K562 (cell line): ENCODE results near the gene TTC33. TPM values are rescaled to one million over a fixed set of nuclear protein-coding genes. Genes with fewer than 3 reads are reported as not detected.

Experiments
- ATAC-seq: fragments of 200-7000 bp; cut with Tn5 transposase; 3 replicates; pipeline ENCODE4 v1.9.1; 2020; ENCODE audit warnings: moderate library complexity
- BruUV-seq: library from RNA; stranded (reverse); fragments of 400-500 nt; replicated peaks from 2 replicates; lab custom pipeline; 2021; lab: Mats Ljungman, UMichigan
- CTCF ChIA-PET: fragments of 300-600 bp; formaldehyde crosslinking; extraction: SDS; loops from one replicate; lab custom pipeline; 2021; ENCODE audit warnings: low intra/inter-chr PET ratio; lab: Yijun Ruan, JAX
- POLR2A ChIA-PET: fragments of 300-600, 350-650 bp; sonication (Branson Sonifier 250); formaldehyde crosslinking; extraction: SDS; loops from one replicate; lab custom pipeline; 2021; ENCODE audit warnings: antibody characterized with exemption, inconsistent platforms; lab: Yijun Ruan, JAX
- DNase-seq, 4 experiments: peaks; one replicate each; pipeline versions ENCODE4 v3.0.0 to v3.0.0-alpha.2; 2011 to 2018; ENCODE audit warnings: low spot score in 3 of 4, mixed read lengths in 3 of 4; ENCODE audit errors: extremely low read depth in 1 of 4
- FAIRE-seq: peaks from 2 replicates; lab custom pipeline; 2011; peaks lifted over from hg19 to GRCh38; lab: Jason Lieb, UNC
- H2AFZ ChIP-seq: 2 replicates; pipeline ENCODE4 v1.6.0; 2011; ENCODE audit warnings: low read depth, low read length, control low read depth, inconsistent platforms
- H3K27ac ChIP-seq: fragments of 200-600 bp; 3 replicates; pipeline ENCODE4 v1.8.0; 2011; ENCODE audit warnings: low read depth, mild to moderate bottlenecking, control low read depth, inconsistent platforms, low read length, moderate library complexity, mixed read lengths; ENCODE audit errors: extremely low read depth
- H3K27me3 ChIP-seq, 2 experiments: fragments of 300-600 bp in 1 of 2; 2 replicates in 1 of 2; 3 replicates in 1 of 2; pipeline versions ENCODE4 v1.6.0 to v1.8.0; 2011; ENCODE audit warnings: inconsistent platforms in 2 of 2, low read length in 2 of 2, mild to moderate bottlenecking in 1 of 2, mixed read lengths in 1 of 2, moderate library complexity in 1 of 2; ENCODE audit not compliant: control insufficient read depth in 2 of 2, insufficient read depth in 2 of 2
- H3K36me3 ChIP-seq: fragments of 300-600 bp; 3 replicates; pipeline ENCODE4 v1.8.0; 2011; ENCODE audit warnings: mild to moderate bottlenecking, low read length, inconsistent platforms; ENCODE audit not compliant: control insufficient read depth, insufficient read depth
- H3K4me1 ChIP-seq, 2 experiments: fragments of 200-600 bp in 1 of 2; replicated peaks in 1 of 2; 2 replicates in 1 of 2; 3 replicates in 1 of 2; pipeline versions ENCODE4 v1.5.1 to v1.8.0; 2011; ENCODE audit warnings: inconsistent platforms in 2 of 2, low read length in 2 of 2, mild to moderate bottlenecking in 1 of 2, mixed read lengths in 1 of 2, moderate library complexity in 1 of 2; ENCODE audit not compliant: control insufficient read depth in 2 of 2, insufficient read depth in 2 of 2
- H3K4me2 ChIP-seq: 2 replicates; pipeline ENCODE4 v1.6.1; 2011; ENCODE audit warnings: low read length, control low read depth, inconsistent platforms, mixed read lengths; ENCODE audit not compliant: insufficient read depth
- H3K4me3 ChIP-seq: fragments of 200-600 bp; sonication (generic), shearing (Covaris generic); 2 replicates; pipeline ENCODE4 v1.5.1; 2016; ENCODE audit warnings: control low read depth, inconsistent platforms
- H3K79me2 ChIP-seq: fragments of 200-600 bp; 3 replicates; pipeline ENCODE4 v1.8.0; 2011; ENCODE audit warnings: low read length, inconsistent platforms; ENCODE audit not compliant: control insufficient read depth, insufficient read depth
- H3K9ac ChIP-seq, 2 experiments: 2 replicates each; pipeline versions ENCODE4 v1.6.0 to v1.6.1; 2011; ENCODE audit warnings: low read depth in 2 of 2, low read length in 2 of 2, control low read depth in 1 of 2, inconsistent platforms in 1 of 2, mild to moderate bottlenecking in 1 of 2, mixed read lengths in 1 of 2; ENCODE audit not compliant: insufficient read depth in 1 of 2
- H3K9me1 ChIP-seq: one replicate; pipeline ENCODE4 v1.6.0; 2011; ENCODE audit warnings: inconsistent platforms, mild to moderate bottlenecking, low read length, moderate library complexity; ENCODE audit not compliant: control insufficient read depth, insufficient read depth
- H3K9me3 ChIP-seq: replicated peaks from 2 replicates; pipeline ENCODE4 v1.5.1; 2011; ENCODE audit warnings: low read depth, low read length, inconsistent platforms; ENCODE audit not compliant: control insufficient read depth, insufficient read depth
- H4K20me1 ChIP-seq: replicated peaks from 2 replicates; pipeline ENCODE4 v1.6.1; 2011; ENCODE audit warnings: low read length, inconsistent platforms, mixed read lengths; ENCODE audit not compliant: control insufficient read depth, insufficient read depth
- ELF4 ChIP-seq: fragments of 450-650 bp; formaldehyde crosslinking; IDR thresholded peaks from 2 replicates; pipeline ENCODE4 v1.4.0; 2022; ENCODE audit warnings: missing genetic modification characterization
- MITF ChIP-seq: IDR thresholded peaks from 2 replicates; pipeline ENCODE4 v1.6.1; 2014; ENCODE audit warnings: antibody characterized with exemption
- RBM25 ChIP-seq: fragments of 200-400 bp; formaldehyde crosslinking; IDR thresholded peaks from 2 replicates; pipeline ENCODE4 v1.6.1; 2018; ENCODE audit warnings: low read length, low read depth, moderate library complexity; ENCODE audit not compliant: severe bottlenecking
- TSC22D4 ChIP-seq: fragments of 450-650 bp; IDR thresholded peaks from 2 replicates; pipeline ENCODE4 v1.6.1; 2016; ENCODE audit warnings: missing genetic modification characterization, missing biosample characterization, control low read depth
- ZNF695 ChIP-seq: fragments of 450-650 bp; formaldehyde crosslinking; IDR thresholded peaks from 2 replicates; pipeline ENCODE4 v1.4.0; 2020; ENCODE audit warnings: mild to moderate bottlenecking, moderate library complexity
- in situ Hi-C: fragments of 300-500 bp; cut with MboI; formaldehyde crosslinking; loops from 4 replicates; pipeline ENCODE4 v1.15.0; 2018; ENCODE audit warnings: inconsistent platforms, mixed read lengths
- intact Hi-C: fragments of 100-400 bp; cut with micrococcal nuclease; formaldehyde crosslinking; loops from 2 replicates; pipeline ENCODE4 v1.14.2; 2022
- polyA plus RNA-seq, 8 experiments: library from polyadenylated mRNA; depleted of rRNA in 4 of 8; stranded (reverse) in 5 of 8; unstranded in 3 of 8; fragments of >200 nt; fragmentation: Nextera tagmentation in 2 of 8; fragmentation: Illumina TruSeq in 1 of 8; extraction: Ambion mirVana in 2 of 8; extraction: Trizol in 1 of 8; gene quantifications; 2 replicates each; pipeline versions ENCODE4 v1.2.1 to v1.2.3, GENCODE V29; 2011 to 2014; ENCODE audit warnings: inconsistent platforms in 1 of 8, missing spikeins in 1 of 8
- total RNA-seq, 7 experiments: library from RNA; depleted of rRNA in 6 of 7; stranded (reverse); fragments of >200 nt in 6 of 7; fragmentation: Illumina TruSeq in 2 of 7; extraction: Trizol in 2 of 7; gene quantifications; 2 replicates each; pipeline versions ENCODE4 v1.2.1 to v1.2.3, GENCODE V29; 2011 to 2021; ENCODE audit warnings: low replicate concordance in 1 of 7

The TTC33 gene
- total and polyA plus RNA-seq, 9 of the 15 experiments (the other 6 are each of a cell fraction or from before 2014, with no cell fraction given), result 11.5 to 24.9 (median 21.1) TPM

GRCh38 chr5:40743771-40744170, 12.0 kb downstream of the TTC33 start (continued):
- TF ChIP-seq ELF4 (CRISPR knock-in tag) (no peak), ZNF695 (CRISPR knock-in tag) (no peak), MITF (no peak)

- CTCF ChIA-PET, result interaction anchor here (0.6 kb wide), 1 partner anchor 1159 kb away, joined by 4 read pairs; no protein-coding TSS in a partner anchor
These were observed 17.3 kb downstream of the TTC33 start for GRCh38 chr5:40738502-40738901.

More at GRCh38 chr5:40738502-40738901, 17.3 kb downstream of the TTC33 start:
- Histone ChIP-seq H3K36me3 (peaks cover 6% of the 10 kb centered on the region; the same call in 1 of the 3 replicates), H3K4me3 (no peak overlapping the region), H3K9me3 (peaks cover 4% of the 10 kb centered on the region; the same call in 1 of the 2 replicates), H3K9ac (no peak overlapping the region), H4K20me1 (peaks cover 3% of the 10 kb centered on the region; the same call in 1 of the 2 replicates), H3K79me2 (no peaks in the 10 kb centered on the region), H3K4me1 (peaks cover 0 to 7% of the 10 kb centered on the region in 2 experiments; a peak in 2 of 5 replicates), H3K4me2 (no peak overlapping the region), H3K9me1 (no peaks in the 10 kb centered on the region), H3K27me3 (no peaks in the 10 kb centered on the region), H3K27ac (no peak overlapping the region), H2AFZ (no peak overlapping the region)
- no TSS peak for BruUV-seq
- POLR2A ChIA-PET, result no interaction called here
- no peak for ATAC-seq
- TF ChIP-seq RBM25 (peak; percentile 67), TSC22D4 (tag) (no peak)
- FAIRE-seq, result no peak
- intact Hi-C loops, result loop anchor here (5.0 kb wide), 1 partner anchor 139 kb away; no protein-coding TSS in a partner anchor
- DNase-seq, result no peak
- in situ Hi-C loops, result no loop called here
